ENCODE measurements around the gene HOXA1.

- TF ChIP-seq CTCF (IDR thresholded peaks at IDR 0.05) (no peak), POLR2A (IDR thresholded peaks at IDR 0.05) (no peak)
Measured at GRCh38 chr7:27051451-27051850, 44.3 kb downstream of the HOXA1 start.

All from breast epithelium (tissue), 3 donors.